IMR-90 (cell line): ENCODE data around the gene RIPOR2.
"Not testable (repeated sequence)": the region's sequence is repeated elsewhere in the genome, so short reads cannot be mapped to it uniquely, and the experiment has no call there.

Source experiments
- MAFK ChIP-seq: IDR thresholded peaks from 2 replicates; pipeline ENCODE4 v1.6.1; 2012; ENCODE audit warnings: low read depth, low read length, improper control_type of control experiment
- POLR2A ChIP-seq: IDR thresholded peaks from 2 replicates; pipeline ENCODE4 v1.6.1; 2012; ENCODE audit warnings: mild to moderate bottlenecking, low read depth, low read length

DNA sequence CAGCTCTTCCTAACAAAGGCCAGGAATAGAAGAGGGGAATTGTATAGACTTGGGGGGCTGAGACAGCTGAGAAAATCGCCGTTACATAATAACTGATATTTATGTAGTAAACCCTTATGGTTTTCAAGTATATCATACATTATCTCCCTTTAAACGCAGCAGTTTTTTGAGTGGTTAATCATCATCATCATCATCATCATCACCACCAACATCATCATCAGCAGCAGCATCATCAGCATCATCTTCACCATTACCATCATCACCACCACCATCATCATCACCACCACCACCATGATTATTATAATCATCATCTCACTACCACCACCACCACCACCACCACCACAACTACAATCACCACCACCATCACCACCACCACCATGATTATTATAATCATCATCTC lies 9.1 kb downstream of the RIPOR2 start:
- not testable (repeated sequence) for TF ChIP-seq POLR2A, MAFK
